ENCODE results near the gene CRELD2.

DNA sequence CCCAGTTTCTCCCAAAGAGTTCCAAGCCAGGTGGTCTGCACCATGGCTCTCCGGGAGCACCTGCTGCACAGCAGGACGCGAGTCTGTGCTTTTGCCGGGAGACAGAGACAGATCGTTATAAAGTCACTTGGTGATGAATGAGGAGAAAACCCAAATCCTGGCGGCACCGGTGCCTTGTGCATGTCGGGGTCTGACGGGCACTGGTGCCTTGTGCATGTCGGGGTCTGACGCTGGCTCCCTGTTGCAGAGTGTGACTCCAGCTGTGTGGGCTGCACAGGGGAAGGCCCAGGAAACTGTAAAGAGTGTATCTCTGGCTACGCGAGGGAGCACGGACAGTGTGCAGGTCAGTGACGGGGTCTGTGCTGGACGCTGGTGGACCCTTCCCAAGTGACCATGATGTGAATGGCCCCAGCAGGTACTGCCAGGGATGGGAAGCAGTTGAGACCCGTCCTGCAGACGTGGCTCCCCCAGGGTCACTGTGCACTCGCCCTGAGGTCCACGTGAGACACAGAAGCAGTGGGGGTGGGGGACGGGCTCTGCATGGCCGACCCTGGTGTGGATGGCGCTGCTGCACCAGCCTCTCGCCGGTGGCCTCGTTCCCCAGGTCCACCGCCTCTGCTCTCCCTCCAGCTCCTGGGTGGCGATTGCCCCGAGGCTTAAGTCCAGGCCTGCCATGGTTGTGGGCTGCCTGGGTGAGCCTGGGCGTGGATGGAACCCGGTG, 5.8 kb downstream of the CRELD2 start:
- TF ChIP-seq, protein P1, sequence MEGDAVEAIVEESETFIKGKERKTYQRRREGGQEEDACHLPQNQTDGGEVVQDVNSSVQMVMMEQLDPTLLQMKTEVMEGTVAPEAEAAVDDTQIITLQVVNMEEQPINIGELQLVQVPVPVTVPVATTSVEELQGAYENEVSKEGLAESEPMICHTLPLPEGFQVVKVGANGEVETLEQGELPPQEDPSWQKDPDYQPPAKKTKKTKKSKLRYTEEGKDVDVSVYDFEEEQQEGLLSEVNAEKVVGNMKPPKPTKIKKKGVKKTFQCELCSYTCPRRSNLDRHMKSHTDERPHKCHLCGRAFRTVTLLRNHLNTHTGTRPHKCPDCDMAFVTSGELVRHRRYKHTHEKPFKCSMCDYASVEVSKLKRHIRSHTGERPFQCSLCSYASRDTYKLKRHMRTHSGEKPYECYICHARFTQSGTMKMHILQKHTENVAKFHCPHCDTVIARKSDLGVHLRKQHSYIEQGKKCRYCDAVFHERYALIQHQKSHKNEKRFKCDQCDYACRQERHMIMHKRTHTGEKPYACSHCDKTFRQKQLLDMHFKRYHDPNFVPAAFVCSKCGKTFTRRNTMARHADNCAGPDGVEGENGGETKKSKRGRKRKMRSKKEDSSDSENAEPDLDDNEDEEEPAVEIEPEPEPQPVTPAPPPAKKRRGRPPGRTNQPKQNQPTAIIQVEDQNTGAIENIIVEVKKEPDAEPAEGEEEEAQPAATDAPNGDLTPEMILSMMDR (IDR thresholded peaks at IDR 0.05), result no peak
- TF ChIP-seq POLR2A (IDR thresholded peaks at IDR 0.05) (no peak), POLR2AphosphoS5 (IDR thresholded peaks at IDR 0.05) (no peak)

Measured in suprapubic skin (tissue), 4 donors.